ENCODE data around the gene SLC30A7. TPM values are rescaled to one million over a fixed set of nuclear protein-coding genes. Genes with fewer than 3 reads are reported as not detected.
"Not testable (repeated sequence)": the region's sequence is repeated elsewhere in the genome, so short reads cannot be mapped to it uniquely, and the experiment has no call there.

SLC30A7 gene
- total RNA-seq, 1 experiment from 2014 or later: 16.1 TPM

DNA sequence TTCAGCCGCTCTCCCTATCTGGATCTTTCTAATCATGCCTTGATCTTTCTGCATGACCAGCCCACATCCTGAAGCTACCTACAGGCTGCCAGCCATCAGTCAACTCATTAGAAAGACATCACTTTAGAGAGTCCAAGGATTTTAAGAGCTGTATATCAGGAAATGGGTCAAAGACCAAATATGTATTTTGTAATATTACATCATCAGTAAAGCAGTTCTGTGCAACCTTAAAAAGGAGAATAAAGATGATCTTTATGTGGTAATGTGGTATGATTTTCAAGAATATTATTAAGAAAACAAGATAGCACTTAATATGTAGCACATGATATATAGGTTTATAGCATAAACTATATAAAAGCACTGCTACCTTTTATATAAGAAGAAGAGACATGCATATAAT lies 47.6 kb downstream of the SLC30A7 start:
- BruUV-seq (replicated peaks): no TSS peak
- no peak overlapping the region for H3K27ac Mint-ChIP-seq (ENCODE audit: unreplicated experiment)
- peaks cover 11% of the 10 kb centered on the region for H3K36me3 Mint-ChIP-seq (ENCODE audit: insufficient read depth, unreplicated experiment)
- peaks cover 2% of the 10 kb centered on the region for H3K4me1 Mint-ChIP-seq (ENCODE audit: low read depth, unreplicated experiment)
- H3K4me3 Mint-ChIP-seq (ENCODE audit: unreplicated experiment): no peak overlapping the region
- Histone ChIP-seq H3K9me3 (no peaks in the 10 kb centered on the region), H3K36me3 (ENCODE audit: control insufficient read depth, insufficient read depth, low read length) (no peaks in the 10 kb centered on the region), H3K27me3 (replicated peaks; ENCODE audit: control insufficient read depth, insufficient read depth, low read length) (no peaks in the 10 kb centered on the region), H3K4me1 (no peaks in the 10 kb centered on the region), H3K4me3 (ENCODE audit: low read depth, low read length) (no peak overlapping the region)
- TF ChIP-seq, protein P1, sequence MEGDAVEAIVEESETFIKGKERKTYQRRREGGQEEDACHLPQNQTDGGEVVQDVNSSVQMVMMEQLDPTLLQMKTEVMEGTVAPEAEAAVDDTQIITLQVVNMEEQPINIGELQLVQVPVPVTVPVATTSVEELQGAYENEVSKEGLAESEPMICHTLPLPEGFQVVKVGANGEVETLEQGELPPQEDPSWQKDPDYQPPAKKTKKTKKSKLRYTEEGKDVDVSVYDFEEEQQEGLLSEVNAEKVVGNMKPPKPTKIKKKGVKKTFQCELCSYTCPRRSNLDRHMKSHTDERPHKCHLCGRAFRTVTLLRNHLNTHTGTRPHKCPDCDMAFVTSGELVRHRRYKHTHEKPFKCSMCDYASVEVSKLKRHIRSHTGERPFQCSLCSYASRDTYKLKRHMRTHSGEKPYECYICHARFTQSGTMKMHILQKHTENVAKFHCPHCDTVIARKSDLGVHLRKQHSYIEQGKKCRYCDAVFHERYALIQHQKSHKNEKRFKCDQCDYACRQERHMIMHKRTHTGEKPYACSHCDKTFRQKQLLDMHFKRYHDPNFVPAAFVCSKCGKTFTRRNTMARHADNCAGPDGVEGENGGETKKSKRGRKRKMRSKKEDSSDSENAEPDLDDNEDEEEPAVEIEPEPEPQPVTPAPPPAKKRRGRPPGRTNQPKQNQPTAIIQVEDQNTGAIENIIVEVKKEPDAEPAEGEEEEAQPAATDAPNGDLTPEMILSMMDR (IDR thresholded peaks at IDR 0.05; ENCODE audit: insufficient read depth in 1 of 2, low read depth in 1 of 2, low read length in 1 of 2, severe bottlenecking in 1 of 2, unreplicated experiment in 1 of 2): no peak
- intact Hi-C loops (cut with micrococcal nuclease; ENCODE audit: unreplicated experiment): no loop called here
- no peaks in the 10 kb centered on the region for H3K9me3 Mint-ChIP-seq (ENCODE audit: unreplicated experiment)
- no peak for DNase-seq
- ChIA-PET CTCF (no interaction called here), POLR2A (no interaction called here)
- no peaks in the 10 kb centered on the region for H3K27me3 Mint-ChIP-seq (ENCODE audit: insufficient read depth, unreplicated experiment)

DNA sequence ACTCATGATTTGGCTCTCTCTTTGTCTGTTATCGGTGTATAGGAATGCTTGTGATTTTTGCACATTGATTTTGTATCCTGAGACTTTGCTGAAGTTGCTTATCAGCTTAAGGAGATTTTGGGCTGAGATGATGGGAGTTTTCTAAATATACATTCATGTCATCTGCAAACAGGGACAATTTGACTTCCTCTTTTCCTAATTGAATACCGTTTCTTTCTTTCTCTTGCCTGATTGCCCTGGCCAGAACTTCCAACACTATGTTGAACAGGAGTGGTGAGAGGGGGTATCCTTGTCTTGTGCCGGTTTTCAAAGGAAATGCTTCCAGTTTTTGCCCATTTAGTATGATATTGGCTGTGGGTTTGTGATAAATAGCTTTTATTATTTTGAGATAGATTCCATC lies 50.2 kb downstream of the SLC30A7 start:
- H3K4me1 Mint-ChIP-seq (ENCODE audit: low read depth, unreplicated experiment); H3K4me1 ChIP-seq; H3K4me3 ChIP-seq (ENCODE audit: low read depth, low read length); BruUV-seq (replicated peaks); H3K27me3 Mint-ChIP-seq (ENCODE audit: insufficient read depth, unreplicated experiment); H3K27me3 ChIP-seq (replicated peaks; ENCODE audit: control insufficient read depth, insufficient read depth, low read length); intact Hi-C loops (cut with micrococcal nuclease; ENCODE audit: unreplicated experiment); H3K36me3 ChIP-seq (ENCODE audit: control insufficient read depth, insufficient read depth, low read length); H3K9me3 Mint-ChIP-seq (ENCODE audit: unreplicated experiment); DNase-seq; H3K9me3 ChIP-seq; POLR2A ChIA-PET; H3K4me3 Mint-ChIP-seq (ENCODE audit: unreplicated experiment); H3K27ac Mint-ChIP-seq (ENCODE audit: unreplicated experiment); H3K36me3 Mint-ChIP-seq (ENCODE audit: insufficient read depth, unreplicated experiment); CTCF ChIA-PET: not testable (repeated sequence)

DNA sequence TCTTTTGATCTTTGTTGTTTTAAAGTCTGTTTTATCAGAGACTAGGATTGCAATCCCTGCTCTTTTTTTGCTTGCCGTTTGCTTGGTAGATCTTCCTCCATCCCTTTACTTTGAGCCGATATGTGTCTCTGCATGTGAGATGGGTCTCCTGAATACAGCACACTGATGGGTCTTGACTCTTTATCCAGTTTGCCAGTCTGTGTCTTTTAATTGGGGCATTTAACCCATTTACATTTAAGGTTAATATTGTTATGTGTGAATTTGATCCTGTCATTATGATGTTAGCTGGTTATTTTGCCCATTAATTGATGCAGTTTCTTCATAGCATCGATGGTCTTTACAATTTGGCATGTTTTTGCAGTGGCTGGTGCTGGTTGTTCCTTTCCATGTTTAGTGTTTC lies 51.9 kb downstream of the SLC30A7 start:
- H3K4me3 ChIP-seq (ENCODE audit: low read depth, low read length): not testable (repeated sequence)

DNA sequence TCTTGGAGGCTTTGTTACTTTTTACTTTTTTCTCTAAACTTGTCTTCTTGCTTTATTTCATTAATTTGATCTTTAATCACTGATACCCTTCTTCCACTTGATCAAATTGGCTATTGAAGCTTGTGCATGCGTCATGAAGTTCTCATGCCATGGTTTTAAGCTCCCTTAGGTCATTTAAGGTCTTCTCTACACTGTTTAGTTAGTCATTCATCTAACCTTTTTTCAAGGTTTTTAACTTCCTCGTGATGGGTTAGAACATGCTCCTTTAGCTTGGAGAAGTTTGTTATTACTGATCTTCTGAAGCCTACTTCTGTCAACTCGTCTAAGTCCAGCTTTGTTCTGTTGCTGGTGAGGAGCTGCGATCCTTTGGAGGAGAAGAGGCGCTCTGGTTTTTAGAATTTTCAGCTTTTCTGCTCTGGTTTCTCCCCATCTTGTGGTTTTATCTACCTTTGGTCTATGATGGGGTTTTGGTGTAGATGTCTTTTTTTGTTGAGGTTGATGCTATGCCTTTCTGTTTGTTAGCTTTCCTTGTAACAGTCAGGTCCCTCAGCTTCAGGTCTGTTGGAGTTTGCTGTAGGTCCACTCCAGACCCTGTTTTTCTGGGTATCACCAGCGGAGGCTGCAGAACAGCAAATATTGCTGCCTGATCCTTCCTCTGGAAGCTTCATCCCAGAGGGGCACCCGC lies 53.0 kb downstream of the SLC30A7 start:
- H3K27me3 ChIP-seq (replicated peaks; ENCODE audit: control insufficient read depth, insufficient read depth, low read length); intact Hi-C loops (cut with micrococcal nuclease; ENCODE audit: unreplicated experiment); H3K27ac Mint-ChIP-seq (ENCODE audit: unreplicated experiment); H3K4me3 ChIP-seq (ENCODE audit: low read depth, low read length); DNase-seq; H3K9me3 Mint-ChIP-seq (ENCODE audit: unreplicated experiment); H3K4me3 Mint-ChIP-seq (ENCODE audit: unreplicated experiment); POLR2A ChIA-PET; H3K36me3 ChIP-seq (ENCODE audit: control insufficient read depth, insufficient read depth, low read length); BruUV-seq (replicated peaks); H3K9me3 ChIP-seq; H3K4me1 ChIP-seq; H3K4me1 Mint-ChIP-seq (ENCODE audit: low read depth, unreplicated experiment); CTCF ChIA-PET; H3K36me3 Mint-ChIP-seq (ENCODE audit: insufficient read depth, unreplicated experiment); H3K27me3 Mint-ChIP-seq (ENCODE audit: insufficient read depth, unreplicated experiment): not testable (repeated sequence)

More for the DNA sequence above, 51.9 kb downstream of the SLC30A7 start:
- POLR2A ChIA-PET; H3K36me3 Mint-ChIP-seq (ENCODE audit: insufficient read depth, unreplicated experiment); H3K27me3 Mint-ChIP-seq (ENCODE audit: insufficient read depth, unreplicated experiment); H3K4me1 Mint-ChIP-seq (ENCODE audit: low read depth, unreplicated experiment); CTCF ChIA-PET; H3K9me3 Mint-ChIP-seq (ENCODE audit: unreplicated experiment); H3K4me1 ChIP-seq; H3K27me3 ChIP-seq (replicated peaks; ENCODE audit: control insufficient read depth, insufficient read depth, low read length); intact Hi-C loops (cut with micrococcal nuclease; ENCODE audit: unreplicated experiment); H3K36me3 ChIP-seq (ENCODE audit: control insufficient read depth, insufficient read depth, low read length); BruUV-seq (replicated peaks); H3K27ac Mint-ChIP-seq (ENCODE audit: unreplicated experiment); H3K9me3 ChIP-seq; DNase-seq; H3K4me3 Mint-ChIP-seq (ENCODE audit: unreplicated experiment): not testable (repeated sequence)

DNA sequence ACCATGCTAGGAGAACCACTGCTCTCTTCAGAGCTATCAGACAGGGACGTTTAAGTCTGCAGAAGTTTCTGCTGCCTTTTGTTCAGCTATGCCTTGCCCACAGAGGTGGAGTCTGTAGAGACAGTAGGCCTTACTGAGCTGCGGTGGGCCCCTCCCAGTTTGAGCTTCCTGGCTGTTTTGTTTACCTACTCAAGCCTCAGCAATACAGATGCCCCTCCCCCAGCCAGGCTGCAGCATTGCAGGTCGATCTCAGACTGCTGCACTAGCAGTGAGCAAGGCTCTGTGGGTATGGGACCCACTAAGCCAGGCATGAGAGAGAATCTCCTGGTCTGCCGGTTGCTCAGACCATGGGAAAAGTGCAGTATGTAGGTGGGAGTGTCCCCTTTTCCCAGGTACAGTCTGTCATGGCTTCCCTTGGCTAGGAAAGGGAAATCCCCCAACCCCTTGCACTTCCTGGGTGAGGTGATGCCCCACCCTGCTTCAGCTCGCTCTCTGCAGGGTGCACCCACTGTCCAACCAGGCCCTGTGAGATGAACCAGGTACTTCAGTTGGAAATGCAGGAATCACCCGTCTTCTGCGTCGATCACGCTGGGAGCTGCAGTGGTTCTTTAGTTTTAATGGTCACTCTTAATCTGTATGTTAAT lies 53.7 kb downstream of the SLC30A7 start:
- H3K4me1 ChIP-seq; CTCF ChIA-PET; H3K36me3 ChIP-seq (ENCODE audit: control insufficient read depth, insufficient read depth, low read length); H3K27me3 ChIP-seq (replicated peaks; ENCODE audit: control insufficient read depth, insufficient read depth, low read length); H3K27ac Mint-ChIP-seq (ENCODE audit: unreplicated experiment); H3K9me3 Mint-ChIP-seq (ENCODE audit: unreplicated experiment); BruUV-seq (replicated peaks); H3K4me1 Mint-ChIP-seq (ENCODE audit: low read depth, unreplicated experiment); H3K36me3 Mint-ChIP-seq (ENCODE audit: insufficient read depth, unreplicated experiment); H3K27me3 Mint-ChIP-seq (ENCODE audit: insufficient read depth, unreplicated experiment); POLR2A ChIA-PET; intact Hi-C loops (cut with micrococcal nuclease; ENCODE audit: unreplicated experiment); H3K4me3 Mint-ChIP-seq (ENCODE audit: unreplicated experiment); H3K4me3 ChIP-seq (ENCODE audit: low read depth, low read length); H3K9me3 ChIP-seq: not testable (repeated sequence)
- DNase-seq: peak; percentile 51 to 58
